Thoracic aorta (tissue), 2 donors: ENCODE results near the gene TPSAB1. TPM values are rescaled to one million over a fixed set of nuclear protein-coding genes. Genes with fewer than 3 reads are reported as not detected.

Source experiments
- ATAC-seq: fragments of 150-250 bp; one replicate; pipeline ENCODE4 v1.8.0; 2017; ENCODE audit warnings: low read depth; ENCODE audit not compliant: insufficient number of reproducible peaks, low FRiP score
- DNase-seq: peaks from one replicate; pipeline ENCODE4 v3.0.0-alpha.2; 2020; ENCODE audit warnings: low spot score
- H3K27ac ChIP-seq, 2 donors: fragments of 200-600 bp; sonication (generic); 1 replicate in 1 of 2; 2 replicates in 1 of 2; pipeline ENCODE4 v1.5.1; 2016; ENCODE audit warnings: mild to moderate bottlenecking in 2 of 2, moderate library complexity in 2 of 2
- H3K27me3 ChIP-seq: fragments of 200-600 bp; sonication (generic); replicated peaks from 2 replicates; pipeline ENCODE4 v1.6.0; 2016; ENCODE audit warnings: mild to moderate bottlenecking; ENCODE audit not compliant: insufficient read depth
- H3K36me3 ChIP-seq: fragments of 200-600 bp; sonication (generic); one replicate; pipeline ENCODE4 v1.5.1; 2016
- H3K4me1 ChIP-seq, 2 donors: fragments of 200-600 bp; sonication (generic); 1 replicate in 1 of 2; 2 replicates in 1 of 2; pipeline versions ENCODE4 v1.5.1 to v1.6.0; 2016; ENCODE audit warnings: low read depth in 2 of 2, mild to moderate bottlenecking in 1 of 2; ENCODE audit not compliant: control insufficient read depth in 1 of 2
- H3K4me3 ChIP-seq: fragments of 200-600 bp; sonication (generic); 2 replicates; pipeline ENCODE4 v1.5.1; 2016; ENCODE audit warnings: mild to moderate bottlenecking
- H3K9me3 ChIP-seq: fragments of 200-600 bp; sonication (generic); 2 replicates; pipeline ENCODE4 v1.5.1; 2016
- total RNA-seq, 2 donors: library from RNA; depleted of rRNA; stranded (reverse); fragments of >200 nt; gene quantifications; one replicate each; pipeline versions ENCODE4 v1.1.0 to v1.2.3, GENCODE V29; 2016
- TF ChIP-seq, protein P1 (sequence below): fragments of 200-600 bp; sonication (generic); IDR thresholded peaks from one replicate; pipeline ENCODE4 v1.5.1; 2019; ENCODE audit warnings: antibody characterized with exemption

Gene TPSAB1
- total RNA-seq, 2 donors from 2014 or later = 26.0 to 164 TPM

GRCh38 chr16:1272453-1273198 is 32.1 kb downstream of the TPSAB1 start:
- peaks cover 0 to 4% of the 10 kb centered on the region in 2 donors for H3K4me1 ChIP-seq
- no peak overlapping the region for H3K4me3 ChIP-seq
- DNase-seq (no peak), ATAC-seq (no peak)
- no peaks in the 10 kb centered on the region for H3K27me3 ChIP-seq
- no peak overlapping the region for H3K27ac ChIP-seq
- TF ChIP-seq, protein P1, sequence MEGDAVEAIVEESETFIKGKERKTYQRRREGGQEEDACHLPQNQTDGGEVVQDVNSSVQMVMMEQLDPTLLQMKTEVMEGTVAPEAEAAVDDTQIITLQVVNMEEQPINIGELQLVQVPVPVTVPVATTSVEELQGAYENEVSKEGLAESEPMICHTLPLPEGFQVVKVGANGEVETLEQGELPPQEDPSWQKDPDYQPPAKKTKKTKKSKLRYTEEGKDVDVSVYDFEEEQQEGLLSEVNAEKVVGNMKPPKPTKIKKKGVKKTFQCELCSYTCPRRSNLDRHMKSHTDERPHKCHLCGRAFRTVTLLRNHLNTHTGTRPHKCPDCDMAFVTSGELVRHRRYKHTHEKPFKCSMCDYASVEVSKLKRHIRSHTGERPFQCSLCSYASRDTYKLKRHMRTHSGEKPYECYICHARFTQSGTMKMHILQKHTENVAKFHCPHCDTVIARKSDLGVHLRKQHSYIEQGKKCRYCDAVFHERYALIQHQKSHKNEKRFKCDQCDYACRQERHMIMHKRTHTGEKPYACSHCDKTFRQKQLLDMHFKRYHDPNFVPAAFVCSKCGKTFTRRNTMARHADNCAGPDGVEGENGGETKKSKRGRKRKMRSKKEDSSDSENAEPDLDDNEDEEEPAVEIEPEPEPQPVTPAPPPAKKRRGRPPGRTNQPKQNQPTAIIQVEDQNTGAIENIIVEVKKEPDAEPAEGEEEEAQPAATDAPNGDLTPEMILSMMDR = no peak
- H3K9me3 ChIP-seq = no peaks in the 10 kb centered on the region
- no peaks in the 10 kb centered on the region for H3K36me3 ChIP-seq

- TF ChIP-seq, protein P1 = no peak
- Histone ChIP-seq H3K4me3 (no peak overlapping the region), H3K4me1 (peaks cover 0 to 4% of the 10 kb centered on the region in 2 donors), H3K27me3 (no peaks in the 10 kb centered on the region), H3K9me3 (no peaks in the 10 kb centered on the region), H3K27ac (no peak overlapping the region), H3K36me3 (no peaks in the 10 kb centered on the region)
- ATAC-seq = no peak
- DNase-seq = no peak
Measured at GRCh38 chr16:1273816-1274215, 33.3 kb downstream of the TPSAB1 start.

DNA sequence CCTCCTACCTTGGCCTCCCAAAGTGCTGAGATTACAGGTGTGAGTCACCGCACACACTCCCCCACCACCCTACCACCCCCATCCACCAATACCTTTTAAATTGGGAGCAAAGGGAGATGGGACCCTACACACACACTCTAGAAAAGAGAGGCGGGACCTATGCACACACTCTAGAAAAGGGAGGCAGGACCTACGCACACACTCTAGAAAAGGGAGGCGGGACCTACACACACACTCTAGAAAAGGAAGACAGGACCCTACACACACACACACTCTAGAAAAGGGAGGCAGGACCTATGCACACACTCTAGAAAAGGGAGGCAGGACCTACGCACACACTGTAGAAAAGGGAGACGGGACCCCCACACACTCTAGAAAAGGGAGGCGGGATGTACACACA is 34.3 kb downstream of the TPSAB1 start:
- H3K4me1 ChIP-seq = peaks cover 0 to 4% of the 10 kb centered on the region in 2 donors
- H3K36me3 ChIP-seq = no peaks in the 10 kb centered on the region
- no peak for ATAC-seq
- H3K4me3 ChIP-seq = no peak overlapping the region
- TF ChIP-seq, protein P1 = no peak
- no peak overlapping the region for H3K27ac ChIP-seq
- H3K27me3 ChIP-seq = no peaks in the 10 kb centered on the region
- no peaks in the 10 kb centered on the region for H3K9me3 ChIP-seq
- no peak for DNase-seq

GRCh38 chr16:1275791-1276579 is 35.5 kb downstream of the TPSAB1 start:
- H3K9me3 ChIP-seq = no peaks in the 10 kb centered on the region
- peaks cover 0 to 4% of the 10 kb centered on the region in 2 donors for H3K4me1 ChIP-seq
- DNase-seq (no peak), ATAC-seq (no peak)
- H3K36me3 ChIP-seq = no peaks in the 10 kb centered on the region
- H3K4me3 ChIP-seq = no peak overlapping the region
- H3K27ac ChIP-seq = no peak overlapping the region
- no peaks in the 10 kb centered on the region for H3K27me3 ChIP-seq
- TF ChIP-seq, protein P1 = no peak

DNA sequence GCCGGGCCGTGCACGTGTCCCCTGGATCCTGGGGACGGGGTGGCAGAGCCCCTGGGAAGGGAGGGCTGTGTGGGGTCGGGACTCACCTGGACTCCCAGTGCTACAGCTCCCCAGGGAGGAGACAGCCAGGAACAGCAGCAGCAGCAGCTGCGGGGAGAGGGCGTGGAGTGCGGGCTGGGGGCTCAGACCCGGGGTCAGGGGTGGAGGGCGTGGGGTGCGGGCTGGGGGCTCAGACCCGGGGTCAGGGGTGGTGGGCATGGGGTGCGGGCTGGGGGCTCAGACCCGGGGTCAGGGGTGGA is 36.0 kb downstream of the TPSAB1 start:
- no peak for DNase-seq
- Histone ChIP-seq H3K27me3 (no peaks in the 10 kb centered on the region), H3K36me3 (no peaks in the 10 kb centered on the region), H3K27ac (no peak overlapping the region), H3K4me1 (peaks cover 0 to 4% of the 10 kb centered on the region in 2 donors), H3K9me3 (no peaks in the 10 kb centered on the region), H3K4me3 (no peak overlapping the region)
- TF ChIP-seq, protein P1 = no peak
- no peak for ATAC-seq
